CD4-positive, alpha-beta T cell treated with Interleukin-6 at 100 ng/mL for 8 hours (primary cell): ENCODE measurements around the gene RTKN.
"Not testable (repeated sequence)": the region's sequence is repeated elsewhere in the genome, so short reads cannot be mapped to it uniquely, and the experiment has no call there.

ENCODE experiments used
- DNase-seq: peaks from one replicate; pipeline ENCODE4 v3.0.0-alpha.2; 2020; ENCODE audit warnings: mixed read lengths, low spot score

RTKN gene

DNA sequence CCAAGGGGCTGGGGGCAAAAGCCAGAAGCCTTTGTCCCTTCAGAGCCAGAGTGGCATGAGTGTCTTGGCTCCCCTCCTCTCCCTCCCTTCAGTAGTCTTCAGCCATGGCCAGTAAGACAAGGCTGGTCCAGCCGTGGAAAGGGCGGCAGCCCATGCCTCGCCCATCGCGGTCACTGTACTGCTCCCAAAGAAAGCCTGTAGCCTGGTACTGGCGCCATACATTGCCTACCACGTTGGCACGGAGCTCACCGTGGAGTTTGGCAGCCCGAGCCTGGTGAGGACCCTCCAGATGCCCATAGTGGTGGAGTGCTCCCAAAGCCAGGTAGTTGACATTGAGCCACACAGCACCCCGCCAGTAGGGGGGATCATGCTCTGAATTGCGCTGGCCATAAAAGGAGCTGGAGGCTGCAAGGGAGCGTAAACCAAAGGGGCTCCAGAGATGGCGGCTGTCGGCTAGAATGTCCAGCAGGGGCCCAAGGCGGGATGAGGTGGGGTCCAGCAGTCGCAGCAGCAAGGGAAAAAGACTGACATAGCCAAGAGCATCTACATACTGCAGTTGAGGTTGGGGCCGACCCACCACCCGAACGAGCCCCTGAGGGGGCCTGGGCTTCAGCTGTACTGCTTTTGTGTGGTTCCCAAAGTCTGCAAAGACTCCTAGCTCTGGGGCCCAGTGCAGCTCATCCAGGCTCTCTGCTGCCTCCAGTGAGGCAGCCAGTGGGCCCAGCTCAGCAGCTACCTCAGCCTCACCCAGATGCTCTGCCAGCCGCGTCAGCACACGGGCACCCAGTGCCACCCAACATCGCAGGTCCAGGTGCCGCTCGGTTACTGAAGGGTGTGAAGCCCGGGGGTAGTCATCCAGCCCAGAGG is 19.7 kb upstream of the RTKN start:
- no peak for DNase-seq

DNA sequence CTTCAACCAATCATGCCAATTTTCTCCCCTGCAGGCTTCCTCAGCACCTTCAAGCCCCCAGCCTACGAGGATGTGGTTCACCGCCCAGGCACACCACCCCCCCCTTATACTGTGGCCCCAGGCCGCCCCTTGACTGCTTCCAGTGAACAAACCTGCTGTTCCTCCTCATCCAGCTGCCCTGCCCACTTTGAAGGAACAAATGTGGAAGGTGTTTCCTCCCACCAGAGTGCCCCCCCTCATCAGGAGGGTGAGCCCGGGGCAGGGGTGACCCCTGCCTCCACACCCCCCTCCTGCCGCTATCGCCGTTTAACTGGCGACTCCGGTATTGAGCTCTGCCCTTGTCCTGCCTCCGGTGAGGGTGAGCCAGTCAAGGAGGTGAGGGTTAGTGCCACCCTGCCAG is 18.4 kb upstream of the RTKN start:
- not testable (repeated sequence) for DNase-seq

DNA sequence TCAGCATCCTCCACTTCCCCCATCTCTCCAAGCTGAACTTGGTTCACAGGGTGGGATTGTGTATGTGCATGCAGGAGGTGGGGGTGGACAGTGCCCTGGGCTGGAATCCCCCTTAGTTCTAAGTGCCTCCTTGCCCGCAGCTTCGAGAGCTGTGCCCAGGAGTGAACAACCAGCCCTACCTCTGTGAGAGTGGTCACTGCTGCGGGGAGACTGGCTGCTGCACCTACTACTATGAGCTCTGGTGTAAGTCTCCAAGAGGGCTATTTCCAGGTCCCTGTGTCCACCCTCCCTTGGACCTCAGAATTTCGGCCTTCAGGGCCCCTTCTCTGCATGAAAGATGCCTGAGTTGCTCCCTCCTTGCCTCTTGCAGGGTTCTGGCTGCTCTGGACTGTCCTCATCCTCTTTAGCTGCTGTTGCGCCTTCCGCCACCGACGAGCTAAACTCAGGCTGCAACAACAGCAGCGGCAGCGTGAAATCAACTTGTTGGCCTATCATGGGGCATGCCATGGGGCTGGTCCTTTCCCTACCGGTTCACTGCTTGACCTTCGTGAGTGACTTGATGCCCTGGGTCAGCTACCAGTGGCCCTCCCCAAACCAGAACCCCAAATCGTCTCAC is 17.9 kb upstream of the RTKN start:
- DNase-seq, result not testable (repeated sequence)

DNA sequence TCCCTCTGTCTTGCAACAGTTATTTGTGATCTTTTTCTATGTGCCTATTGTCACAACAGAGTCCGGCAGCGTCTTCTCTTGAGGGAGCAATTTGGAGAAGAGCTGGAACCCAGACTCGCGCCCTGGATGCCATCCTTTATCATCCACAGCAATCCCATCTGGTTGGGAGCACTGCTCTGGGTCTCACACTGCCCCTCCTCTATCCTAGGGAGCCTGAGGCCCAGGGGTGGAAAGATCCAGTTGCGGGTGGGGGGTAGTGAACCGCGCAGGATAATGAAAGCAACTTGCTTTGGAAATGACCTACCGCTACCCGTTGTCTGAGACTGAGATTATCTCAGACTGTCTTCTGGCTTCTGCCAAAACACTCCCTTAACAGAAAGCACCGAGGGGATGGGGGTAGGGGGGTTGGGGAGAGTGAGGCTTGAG is 17.2 kb upstream of the RTKN start:
- no peak for DNase-seq

DNA sequence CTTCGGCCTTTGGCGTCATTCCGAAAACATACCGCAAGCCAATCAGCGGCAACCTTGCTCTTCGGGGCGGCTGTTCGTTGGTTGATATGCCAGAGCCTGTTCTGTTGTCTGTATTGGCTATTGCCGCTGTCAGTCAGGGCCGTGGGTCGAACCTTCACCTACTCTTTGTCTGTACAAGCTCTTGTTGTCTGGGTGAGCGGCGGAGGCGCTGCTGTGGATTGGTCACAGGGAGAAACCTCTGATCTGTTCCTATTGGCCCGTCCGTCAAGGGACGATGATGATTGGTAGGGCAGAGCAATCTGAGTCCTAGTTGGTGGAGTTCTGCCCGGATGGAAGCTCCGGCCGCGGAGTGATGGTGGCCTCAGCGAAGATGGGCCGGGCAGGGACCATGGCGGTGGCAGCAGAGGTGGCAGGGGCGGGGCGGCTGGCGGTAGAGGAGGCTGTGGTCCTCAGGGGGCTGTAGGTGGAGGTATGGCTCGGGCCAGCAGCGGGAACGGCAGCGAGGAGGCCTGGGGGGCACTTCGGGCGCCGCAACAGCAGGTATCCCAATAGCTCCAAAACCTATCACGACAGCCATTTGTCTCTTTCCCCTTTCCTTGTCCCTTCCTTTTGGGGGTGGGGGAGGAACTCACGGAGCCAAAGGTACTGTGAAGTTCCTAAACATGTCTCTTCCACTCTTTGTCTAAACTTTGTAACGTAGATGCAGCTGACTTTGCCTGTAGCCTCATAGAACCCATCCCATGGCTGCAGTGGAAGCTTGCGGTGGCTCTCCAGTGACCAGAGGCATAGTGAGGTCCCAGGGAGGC is 16.6 kb upstream of the RTKN start, which contains the start of gene WBP1:
TSS of gene WBP1 (plus strand) at position 307 of the 806 bp plus-strand sequence. CDS start at position 472, 165 bp downstream.
- peak; percentile 100 for DNase-seq

DNA sequence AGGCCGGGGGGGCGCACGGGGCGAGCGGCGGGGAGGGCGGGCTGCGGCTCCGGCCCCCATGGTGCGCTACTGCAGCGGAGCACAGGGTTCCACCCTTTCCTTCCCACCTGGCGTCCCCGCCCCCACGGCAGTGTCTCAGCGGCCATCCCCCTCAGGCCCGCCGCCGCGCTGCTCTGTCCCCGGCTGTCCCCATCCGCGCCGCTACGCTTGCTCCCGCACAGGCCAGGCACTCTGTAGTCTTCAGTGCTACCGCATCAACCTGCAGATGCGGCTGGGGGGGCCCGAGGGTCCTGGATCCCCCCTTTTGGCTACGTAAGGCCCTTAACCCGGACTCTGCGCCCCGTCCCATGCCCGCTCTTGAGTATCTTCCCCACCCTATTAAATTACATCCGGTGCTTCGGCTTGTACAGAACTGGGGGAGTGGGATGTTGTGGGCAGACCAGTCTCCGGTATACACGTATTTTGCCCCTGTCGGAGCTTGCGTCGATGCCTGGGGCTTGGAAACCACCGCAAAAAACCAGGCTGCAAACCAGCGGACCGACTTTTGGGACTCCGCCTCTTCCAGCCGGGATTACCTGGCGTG is 15.9 kb upstream of the RTKN start:
- DNase-seq, result peak; percentile 78

DNA sequence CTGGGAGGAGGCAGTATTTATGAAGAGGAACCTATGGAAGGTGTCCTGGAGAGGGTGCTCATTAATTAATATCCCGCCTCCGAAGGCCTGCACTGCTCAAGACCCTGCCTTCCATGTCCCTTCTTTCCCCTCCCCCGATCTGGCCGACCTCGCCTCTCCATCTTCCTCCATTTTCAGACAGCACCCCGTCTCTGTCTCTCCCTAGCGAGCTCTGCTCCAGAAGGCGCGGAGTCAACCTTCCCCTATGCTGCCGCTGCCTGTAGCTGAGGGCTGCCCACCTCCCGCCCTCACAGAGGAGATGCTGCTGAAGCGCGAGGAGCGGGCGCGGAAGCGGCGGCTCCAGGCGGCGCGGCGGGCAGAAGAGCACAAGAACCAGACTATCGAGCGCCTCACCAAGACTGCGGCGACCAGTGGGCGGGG is 15.4 kb upstream of the RTKN start:
- DNase-seq, result no peak

DNA sequence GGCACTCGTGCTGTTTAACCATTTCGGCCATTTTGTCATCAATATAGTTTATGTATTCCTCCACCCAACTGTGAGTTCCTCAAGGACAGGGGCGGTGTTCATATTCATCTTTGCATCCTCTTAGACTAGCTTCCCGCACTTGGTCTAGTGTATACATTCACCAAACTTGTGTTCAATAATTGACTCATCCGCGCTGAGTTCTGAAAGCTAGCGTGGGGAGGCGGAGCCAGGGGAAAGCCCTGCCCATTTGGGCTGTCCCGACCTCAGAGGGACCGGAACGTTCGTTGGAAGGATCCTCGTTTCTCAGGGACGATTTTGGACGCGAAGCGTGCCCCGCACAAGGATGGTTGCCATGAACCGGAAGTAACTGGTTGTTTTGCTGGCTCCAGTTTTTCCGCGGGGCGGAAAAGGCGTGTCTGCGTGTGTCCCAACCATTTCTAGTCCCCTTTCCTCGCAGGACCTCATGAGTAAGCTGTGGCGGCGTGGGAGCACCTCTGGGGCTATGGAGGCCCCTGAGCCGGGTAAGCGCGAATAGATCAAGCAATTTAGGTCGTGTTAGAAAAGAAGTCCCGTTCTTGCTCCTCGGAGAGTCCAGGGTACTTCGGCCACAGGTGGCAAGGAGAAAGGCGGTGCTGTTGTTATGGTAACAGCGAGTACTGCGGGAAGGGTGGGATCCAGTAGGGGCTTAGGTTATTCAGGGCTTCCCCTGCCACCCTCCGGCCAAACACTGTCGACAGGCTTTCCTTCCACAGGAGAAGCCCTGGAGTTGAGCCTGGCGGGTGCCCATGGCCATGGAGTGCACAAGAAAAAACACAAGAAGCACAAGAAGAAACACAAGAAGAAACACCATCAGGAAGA is 13.1 kb upstream of the RTKN start, which contains the start of gene INO80B:
TSS of gene INO80B (plus strand) at position 434 of the 858 bp plus-strand sequence. CDS start at position 464, 30 bp downstream.
- DNase-seq, result peak; percentile 97

DNA sequence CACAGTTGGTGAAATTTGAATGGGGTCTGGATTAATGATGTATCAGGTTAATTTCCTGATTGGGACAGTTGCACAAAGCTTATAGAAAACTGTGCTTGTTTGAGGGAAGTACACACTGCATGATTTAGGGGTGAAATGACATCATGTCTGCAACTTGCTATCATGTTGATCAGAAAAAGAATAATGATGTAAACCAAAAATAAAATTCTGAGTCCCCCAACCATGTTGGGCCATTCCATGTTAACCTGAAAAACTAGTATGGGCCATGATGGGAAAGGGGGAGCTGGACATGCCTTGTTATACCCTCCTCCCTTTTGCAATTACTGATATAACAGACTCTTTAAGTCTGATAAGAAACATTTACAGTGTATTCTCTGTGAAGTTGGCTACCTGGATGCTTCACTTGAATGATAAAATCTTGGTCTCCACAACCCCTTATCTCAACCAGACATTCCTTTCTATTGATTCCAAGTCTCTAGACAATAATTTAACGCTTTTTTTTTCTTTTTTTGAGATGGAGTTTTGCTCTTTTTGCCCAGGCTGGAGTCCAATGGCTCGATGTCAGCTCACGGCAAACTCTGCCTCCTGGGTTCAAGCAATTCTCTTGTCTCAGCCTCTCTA is 8.9 kb upstream of the RTKN start:
- DNase-seq, result no peak

DNA sequence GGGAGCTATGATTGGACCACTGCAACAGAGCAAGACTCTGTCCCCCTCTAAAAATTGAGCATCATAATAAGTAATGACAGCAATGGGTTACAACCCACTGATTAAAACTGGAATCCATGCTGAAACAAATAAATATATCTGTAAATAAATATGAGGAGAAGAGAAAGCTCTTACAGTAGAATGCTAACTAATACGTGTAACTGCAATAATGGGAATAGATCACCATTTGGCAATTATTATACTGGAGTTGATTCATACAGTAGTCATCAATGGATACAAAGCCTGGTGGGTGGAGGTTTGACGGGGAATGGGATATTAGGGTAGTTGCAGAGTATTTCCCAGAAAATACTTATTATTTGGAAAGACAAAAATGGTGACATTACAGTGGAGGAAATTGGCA is 7.0 kb upstream of the RTKN start:
- DNase-seq, result no peak

DNA sequence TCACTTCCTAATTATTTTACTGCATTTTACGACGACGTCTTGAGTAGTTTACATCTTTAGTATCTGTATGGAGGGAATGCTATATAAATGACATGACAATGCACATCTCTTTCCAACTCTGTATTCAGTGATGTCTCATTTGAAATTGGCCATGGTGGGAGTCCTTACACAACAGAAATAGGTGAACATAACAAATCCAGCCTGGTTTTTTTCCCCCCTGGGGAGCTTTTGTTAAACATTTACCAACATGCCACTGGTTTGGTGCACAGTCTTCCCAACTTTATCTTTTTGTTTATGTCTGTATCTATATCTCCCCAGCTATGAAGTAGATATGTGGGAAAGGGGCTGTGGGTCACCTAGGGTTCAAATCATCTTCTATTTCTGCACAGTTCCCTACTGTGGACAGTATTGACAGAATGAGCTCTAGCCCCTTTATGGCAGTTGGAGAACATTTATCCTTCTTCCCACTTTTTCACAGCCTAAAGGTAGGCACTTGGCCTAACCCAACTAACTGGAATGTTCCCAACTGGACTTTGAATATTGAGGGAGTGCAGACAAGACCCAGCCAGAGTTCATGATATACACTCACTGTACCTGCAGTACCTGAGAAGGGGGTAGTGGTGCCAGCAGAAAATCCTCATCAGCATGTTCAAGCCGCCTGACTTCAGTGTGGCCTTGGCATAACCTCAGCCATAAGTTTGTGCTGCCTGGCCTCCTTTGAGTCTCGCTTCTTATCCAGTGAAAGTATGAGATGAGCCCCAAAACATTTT is 5.7 kb upstream of the RTKN start:
- DNase-seq, result no peak

DNA sequence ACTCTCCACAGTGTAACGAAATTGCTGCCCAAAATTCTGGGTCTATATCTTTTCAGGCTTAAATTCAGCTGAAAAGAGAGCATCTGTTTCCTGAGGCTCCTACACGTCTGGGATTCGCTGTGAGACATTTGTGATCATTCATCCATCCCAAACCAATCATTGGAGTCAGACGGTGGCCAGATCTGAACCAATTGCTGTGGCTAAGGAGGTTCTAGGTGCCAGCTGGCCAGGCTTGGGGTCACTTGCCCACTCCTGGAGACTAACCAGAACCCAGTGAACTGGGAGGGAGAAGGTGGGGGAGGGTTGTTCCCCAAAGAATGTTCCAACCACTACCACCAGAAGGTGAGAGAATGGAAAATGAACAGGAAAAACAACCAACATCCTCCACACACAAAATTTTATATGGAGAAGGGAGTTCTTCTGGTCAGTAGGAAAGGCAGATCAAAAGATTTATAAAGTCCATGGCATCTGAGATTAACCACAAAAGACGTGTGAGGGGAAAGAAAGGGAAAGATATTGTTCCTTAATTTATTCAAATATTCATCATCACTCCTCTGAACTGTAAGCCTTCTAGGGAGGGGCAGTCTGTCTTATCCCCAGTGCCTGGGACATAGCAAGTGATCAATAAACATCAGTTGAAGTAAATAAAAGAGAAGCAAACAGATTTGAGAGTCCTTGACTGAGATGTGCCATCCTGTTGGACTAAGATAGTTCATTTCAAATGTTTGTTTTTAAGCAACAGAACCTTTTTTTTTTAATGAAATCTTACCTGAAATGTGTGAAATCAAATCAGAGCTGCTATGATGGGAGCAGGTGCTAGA is 3.0 kb upstream of the RTKN start:
- DNase-seq, result no peak

DNA sequence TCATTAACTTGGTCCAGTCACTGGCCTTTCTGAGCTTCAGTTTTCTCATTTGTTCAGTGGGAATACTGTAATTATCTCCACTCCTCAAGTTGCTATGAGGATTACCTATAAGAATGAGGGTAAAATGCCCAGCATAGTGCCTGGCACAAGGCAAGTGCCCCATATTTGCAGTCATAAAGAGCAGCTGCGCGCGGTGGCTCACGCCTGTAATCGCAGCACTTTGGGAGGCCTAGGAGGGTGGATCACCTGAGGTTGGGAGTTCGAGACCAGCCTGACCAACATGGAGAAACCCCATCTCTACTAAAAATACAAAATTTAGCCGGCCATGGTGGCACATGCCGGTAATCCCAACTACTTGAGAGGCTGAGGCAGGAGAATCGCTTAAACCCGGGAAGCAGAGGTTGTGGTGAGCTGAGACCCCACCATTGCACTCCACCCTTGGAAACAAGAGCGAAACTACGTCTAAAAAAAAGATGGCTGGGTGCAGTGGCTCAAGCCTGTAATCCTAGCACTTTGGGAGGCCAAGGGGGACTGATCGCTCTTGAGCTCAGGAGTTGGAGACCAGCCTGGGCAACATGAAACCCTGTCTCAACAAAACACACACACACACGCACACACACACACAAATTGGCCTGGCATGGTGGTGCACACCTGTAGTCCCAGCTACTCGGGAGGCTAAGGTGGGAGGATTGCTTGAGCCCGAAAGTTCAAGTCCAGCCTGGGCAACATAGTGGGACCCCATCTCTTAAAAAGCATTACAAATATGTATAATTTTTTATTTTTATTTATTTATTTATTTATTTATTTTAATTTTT is 953 bp upstream of the RTKN start:
- DNase-seq, result not testable (repeated sequence)

DNA sequence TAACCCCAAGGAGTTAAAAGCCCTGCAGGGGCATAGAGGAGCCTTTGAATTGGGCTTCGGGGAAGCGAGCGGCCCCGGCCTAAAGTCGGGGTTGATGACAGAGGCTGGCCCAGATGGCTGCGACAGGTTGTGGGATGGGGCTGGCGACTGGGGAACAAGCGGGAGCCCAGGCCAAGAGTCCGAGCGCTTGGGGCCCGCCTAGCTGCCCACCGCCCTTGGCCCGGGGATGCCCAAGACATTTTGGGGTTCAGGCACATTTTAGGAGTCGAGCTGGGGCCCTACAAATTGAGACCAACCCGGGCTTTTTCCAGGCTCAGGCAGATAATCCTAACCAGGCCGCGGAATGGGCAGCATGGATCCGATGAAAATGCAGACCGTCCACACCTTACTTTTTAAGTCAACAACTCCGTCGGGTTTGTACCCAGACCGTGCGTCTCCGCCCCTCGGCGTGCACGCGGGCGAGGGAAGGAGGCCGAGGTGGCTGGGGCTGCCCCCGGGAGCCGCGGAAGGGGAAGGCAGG is 507 bp downstream of the RTKN start:
- DNase-seq, result no peak

DNA sequence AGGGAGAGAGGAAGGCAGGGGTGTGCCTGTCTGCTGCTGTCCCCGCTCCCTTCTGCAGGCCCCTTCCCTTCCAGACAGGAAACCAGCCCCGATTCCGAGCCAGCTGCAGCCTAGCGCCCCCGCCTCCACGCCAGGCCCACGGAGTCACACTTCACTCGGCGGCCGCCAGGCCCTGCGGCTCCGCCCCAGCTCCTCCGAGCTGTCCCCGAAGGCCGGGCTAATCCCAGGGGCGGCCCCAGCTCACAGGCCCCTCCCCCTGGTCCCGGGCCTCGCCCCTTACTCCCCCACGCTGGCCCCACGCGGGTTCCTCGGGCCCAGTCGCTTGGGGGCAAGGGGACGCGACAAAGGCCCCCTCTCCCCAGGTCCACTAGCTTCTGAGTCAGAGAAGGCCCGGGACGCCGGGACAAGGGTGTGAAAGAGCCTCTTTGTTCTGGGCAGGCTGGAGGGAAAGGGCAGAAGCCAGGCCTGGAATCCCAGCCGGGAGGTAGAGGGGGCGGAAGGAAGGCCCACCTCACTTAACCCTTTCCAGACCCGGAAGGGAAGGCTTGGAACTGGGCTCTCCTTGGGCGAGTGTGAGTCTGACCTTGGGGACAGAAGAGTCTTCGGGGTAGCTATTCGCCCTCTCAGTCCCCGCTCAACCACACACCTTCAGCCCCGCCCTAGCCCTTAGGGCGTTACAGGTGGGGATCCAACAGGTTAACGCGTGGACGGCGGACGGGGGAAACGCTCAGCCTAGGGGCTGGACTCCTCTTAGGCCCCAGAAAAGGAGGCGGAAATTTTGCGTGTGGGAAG is 1.2 kb downstream of the RTKN start:
- DNase-seq, result no peak

DNA sequence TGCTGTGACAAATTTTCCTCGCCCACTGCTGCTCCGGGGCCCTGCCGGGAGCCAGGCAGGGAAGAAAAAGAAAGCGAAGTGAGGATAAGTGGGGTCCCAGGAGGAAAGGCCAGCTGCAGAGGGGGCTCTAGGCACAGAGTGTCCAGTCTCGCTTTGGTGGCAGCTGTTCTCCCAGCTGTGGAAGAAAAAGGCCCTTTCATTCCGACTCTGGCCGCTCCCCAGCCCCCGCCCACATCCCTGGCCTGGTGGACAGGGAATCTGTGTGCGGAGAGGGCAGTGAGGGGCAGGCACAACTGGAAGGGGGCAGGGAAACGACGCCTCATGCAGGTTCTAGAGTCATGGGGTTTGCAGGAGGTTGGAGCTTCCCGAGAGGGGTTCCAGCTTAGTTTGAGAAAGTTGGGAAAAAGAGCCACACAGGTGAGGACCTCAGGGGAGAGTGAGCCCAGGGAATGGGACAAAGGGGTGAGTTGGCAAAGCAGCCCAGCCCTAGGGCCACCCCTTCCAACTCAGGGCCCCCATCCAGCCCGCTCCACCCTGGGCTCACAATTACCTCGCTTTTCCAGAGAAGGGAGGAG is 1.8 kb downstream of the RTKN start:
- no peak for DNase-seq

DNA sequence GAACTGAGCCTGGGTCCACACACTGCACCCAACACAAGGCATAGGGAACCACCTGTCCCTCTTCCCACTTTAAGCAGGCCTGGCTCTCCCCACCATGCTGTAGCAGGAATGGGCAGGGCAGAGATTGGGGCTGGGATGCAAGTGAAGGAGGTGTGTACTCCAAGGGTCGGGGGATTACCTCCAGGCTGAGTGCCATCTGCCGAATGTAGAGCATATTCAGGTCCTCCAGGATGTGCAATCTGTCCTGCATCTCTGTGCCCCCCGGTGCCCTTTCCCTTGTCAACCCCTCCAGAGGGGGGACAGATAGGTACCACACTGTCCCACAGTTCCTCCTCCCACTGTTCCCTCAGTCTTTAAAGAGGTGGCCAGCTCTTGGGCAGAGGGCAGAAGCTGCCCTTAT is 2.4 kb downstream of the RTKN start:
- no peak for DNase-seq
